HG03139 (cell line): ENCODE data around the gene BOD1.

Experiments
- ATAC-seq: cut with Tn5 transposase; IDR thresholded peaks from one replicate; pipeline ENCODE4 v1.9.1; 2021; ENCODE audit not compliant: unreplicated experiment

BOD1 gene

GRCh38 chr5:173616577-173617118, at the start of gene BOD1:
Gene BOD1, minus strand, starts transcription at chr5:173616650. Its CDS starts 214 bp downstream, at chr5:173616436.
- peak; percentile 91 for ATAC-seq

DNA sequence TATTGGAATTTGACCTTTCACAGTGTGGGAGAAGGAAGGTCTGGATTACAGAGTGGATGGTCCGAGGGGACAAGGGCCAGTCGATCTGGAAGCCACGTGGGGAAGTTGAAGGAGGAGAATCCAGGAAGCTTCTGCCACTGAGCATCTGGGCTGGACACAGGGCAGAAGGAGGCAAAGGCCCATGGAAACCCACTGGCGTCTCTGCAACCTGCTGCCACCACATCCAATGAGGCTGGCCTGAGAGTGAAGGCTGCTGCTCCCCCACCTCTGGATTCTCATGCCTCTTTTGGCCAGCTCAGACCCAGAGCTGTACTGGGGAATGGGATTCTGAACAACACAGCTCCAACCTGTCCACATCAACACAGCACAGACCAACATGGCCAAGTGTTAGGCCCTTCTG, 48.9 kb upstream of the BOD1 start:
- no peak for ATAC-seq

- no peak for ATAC-seq
These were observed 47.7 kb upstream of the BOD1 start for GRCh38 chr5:173664154-173664526.

DNA sequence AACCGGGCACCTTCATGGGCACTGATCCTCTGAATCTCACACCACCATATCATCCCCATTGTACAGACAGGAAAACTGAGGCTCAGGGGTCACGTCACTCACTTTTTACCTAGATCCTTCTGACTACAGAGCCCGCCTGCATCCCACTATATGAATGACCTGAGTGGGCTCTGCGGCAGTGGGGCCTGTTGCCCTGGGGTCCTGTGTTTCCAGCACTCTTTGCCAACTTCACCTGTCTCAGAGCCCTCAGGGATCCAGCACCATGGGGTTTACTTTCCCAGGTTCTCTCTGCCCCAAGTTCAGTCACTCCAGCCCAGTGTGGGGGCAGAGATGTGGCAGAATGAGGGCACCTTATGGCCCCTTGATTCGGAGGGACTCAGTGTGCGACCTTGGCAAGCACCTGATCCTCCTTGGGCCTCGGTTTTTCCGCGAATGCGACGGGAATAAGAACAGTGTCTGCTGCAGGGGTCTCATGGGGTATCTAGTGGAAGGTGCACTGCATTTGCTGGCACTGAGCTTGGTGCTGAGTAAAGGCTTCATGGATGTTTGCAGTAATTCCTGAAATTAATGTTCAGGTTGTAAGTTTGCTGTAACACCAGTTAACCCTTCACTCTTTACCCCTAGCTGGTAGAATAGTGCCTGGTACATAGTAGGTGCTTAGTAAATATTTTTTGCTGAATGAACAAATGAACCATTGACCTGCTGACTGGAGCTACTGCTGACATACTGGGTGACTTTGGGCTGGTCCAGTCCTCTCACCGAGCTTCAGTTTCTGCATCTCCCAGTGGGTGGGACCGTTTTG, 47.1 kb upstream of the BOD1 start:
- no peak for ATAC-seq

GRCh38 chr5:173662581-173663351, 46.3 kb upstream of the BOD1 start:
- ATAC-seq = no peak

GRCh38 chr5:173660481-173661280, 44.2 kb upstream of the BOD1 start:
- ATAC-seq = no peak

GRCh38 chr5:173659423-173659822, 43.0 kb upstream of the BOD1 start:
- no peak for ATAC-seq

GRCh38 chr5:173657741-173658356, 41.4 kb upstream of the BOD1 start:
- no peak for ATAC-seq

DNA sequence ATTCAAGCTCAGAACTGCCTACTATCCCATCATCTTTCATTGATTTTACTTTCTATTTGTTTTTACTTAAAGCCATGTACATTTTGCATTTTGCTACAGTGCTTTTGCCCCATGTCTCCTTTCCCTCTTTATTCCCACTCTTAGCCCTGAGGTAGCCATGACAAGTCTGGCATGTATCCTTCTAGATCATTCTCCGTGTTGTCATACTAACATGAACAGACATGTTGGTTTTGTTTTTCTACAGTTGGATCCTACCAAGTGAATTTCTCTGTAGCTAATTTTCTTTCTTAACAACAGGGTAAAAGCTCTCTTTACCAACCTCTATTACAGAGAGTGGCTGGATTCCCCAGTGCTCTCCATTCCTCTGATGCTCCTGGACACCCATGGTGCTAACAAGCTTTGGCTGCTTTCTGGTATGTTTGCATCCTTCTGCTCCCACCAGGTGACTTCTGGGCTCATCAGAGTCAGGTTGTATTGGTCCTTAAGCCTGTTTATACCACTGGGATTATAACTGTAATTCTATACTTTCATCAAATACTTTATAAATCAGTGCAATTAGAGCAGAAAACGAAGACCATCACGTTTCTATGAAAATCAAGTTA, 38.8 kb upstream of the BOD1 start:
- no peak for ATAC-seq

DNA sequence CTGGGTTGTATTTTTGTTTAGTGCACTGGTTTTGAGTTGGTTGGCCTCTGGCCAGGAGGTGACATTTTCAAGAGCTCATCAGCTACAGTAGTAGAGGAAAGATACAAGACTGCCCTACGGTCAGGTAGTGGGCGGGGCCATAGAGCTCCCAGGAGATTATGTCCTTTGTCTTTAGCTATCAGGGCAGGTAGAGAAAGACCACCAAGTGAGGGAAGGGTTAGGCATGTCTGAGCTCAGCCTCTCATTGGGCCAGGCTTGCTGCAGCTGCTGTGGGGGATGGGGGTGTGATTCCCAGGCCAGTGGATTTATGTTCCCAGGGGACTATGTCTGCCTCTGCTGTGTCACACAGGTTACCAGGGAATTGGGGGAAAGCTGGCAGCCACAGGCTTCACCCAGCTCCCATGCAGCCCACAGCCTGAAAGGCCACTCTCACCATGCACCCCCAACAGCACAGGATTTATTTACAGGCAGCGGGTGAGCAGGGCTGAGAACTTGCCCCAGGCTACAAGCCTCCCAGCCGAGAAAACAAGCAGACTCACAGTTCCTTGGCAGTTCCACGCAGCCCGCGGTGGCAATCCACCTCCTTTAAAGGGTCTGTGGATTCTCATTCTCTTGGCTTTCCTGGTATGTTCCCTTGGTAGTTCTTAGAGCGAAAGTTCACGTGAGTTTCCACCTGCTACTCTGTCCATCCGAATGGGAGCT, 37.5 kb upstream of the BOD1 start:
- no peak for ATAC-seq

- no peak for ATAC-seq
These were observed 31.9 kb upstream of the BOD1 start for GRCh38 chr5:173648308-173648866.

- no peak for ATAC-seq
These were observed 30.2 kb upstream of the BOD1 start for GRCh38 chr5:173646692-173647091.

DNA sequence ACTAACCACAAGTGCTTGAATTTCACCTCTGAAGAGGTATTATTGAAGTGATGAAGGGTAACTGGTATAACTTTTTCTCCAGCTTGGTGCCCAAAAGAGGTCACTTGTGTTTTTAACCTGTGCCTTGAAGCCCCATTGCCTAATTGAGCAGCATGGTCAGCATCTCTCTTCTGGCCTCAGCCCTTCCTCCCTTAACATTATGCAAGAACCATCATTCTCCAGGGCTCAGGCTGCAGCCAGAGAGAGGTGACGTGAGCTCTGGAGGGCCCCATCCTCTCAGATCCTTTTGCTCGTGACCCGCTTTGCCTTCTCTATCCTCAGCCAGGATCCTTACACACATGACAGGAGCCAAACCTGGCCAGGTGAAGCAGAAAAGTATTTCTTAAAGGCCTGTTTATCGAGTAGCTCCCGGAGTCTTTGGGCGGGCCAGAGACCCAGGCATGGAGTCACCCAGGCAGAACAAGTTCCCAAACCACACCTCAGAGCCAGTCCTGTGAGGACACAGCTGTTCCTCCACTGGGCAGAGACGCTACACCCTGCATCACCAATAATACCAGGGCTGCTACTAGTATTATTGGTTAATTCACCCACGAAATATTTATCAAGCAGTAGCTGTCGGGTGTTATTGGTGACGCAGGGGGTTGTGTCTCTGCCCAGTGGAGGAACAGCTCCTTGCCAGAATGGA, 29.6 kb upstream of the BOD1 start:
- no peak for ATAC-seq

DNA sequence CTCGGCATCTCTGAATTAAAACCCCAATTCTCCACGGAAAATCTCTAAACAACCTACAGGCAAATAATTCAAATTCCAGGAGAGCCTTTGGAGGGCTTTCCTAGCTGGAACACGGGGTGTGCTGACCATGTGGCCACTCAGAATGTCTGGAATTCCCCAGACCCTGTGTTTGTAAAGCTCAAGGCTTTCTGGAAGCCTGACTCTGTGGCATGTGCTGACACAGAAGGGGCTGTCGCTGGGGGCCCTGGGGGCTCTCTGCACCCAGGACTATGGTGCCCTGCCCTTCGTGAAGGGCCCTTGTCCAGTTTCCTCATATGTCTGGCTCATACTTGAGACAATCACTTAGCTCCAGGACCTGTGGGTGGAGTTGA, 29.0 kb upstream of the BOD1 start:
- no peak for ATAC-seq

GRCh38 chr5:173644673-173645436, 28.4 kb upstream of the BOD1 start:
- ATAC-seq = no peak

DNA sequence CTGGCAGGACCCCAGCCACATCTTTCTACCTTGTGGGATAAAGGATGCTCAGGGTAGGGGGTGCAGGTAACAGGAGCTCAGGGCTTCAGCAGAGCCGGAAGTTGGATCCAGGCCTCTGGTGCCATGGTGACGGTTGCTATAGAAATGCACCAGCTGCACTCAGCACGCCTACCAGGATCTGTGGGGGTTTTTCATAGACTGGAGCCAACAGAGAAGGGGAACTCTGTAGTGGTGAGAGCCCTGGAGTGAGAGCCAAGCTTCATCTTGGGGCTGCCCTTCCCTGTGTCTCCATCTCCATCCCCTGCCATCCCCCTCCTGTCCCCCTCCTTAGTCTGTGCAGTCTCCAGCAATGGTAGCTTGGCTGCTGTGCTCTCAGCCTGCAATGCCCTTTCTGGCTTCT, 27.5 kb upstream of the BOD1 start:
- no peak for ATAC-seq

GRCh38 chr5:173642895-173643481, 26.5 kb upstream of the BOD1 start:
- ATAC-seq = no peak
